ENCODE data around the gene INTU.
A peak's percentile ranks its signal among the peaks of the same experiment; 100 is the strongest.
"Not testable (repeated sequence)": the region's sequence is repeated elsewhere in the genome, so short reads cannot be mapped to it uniquely, and the experiment has no call there.

Gene INTU

DNA sequence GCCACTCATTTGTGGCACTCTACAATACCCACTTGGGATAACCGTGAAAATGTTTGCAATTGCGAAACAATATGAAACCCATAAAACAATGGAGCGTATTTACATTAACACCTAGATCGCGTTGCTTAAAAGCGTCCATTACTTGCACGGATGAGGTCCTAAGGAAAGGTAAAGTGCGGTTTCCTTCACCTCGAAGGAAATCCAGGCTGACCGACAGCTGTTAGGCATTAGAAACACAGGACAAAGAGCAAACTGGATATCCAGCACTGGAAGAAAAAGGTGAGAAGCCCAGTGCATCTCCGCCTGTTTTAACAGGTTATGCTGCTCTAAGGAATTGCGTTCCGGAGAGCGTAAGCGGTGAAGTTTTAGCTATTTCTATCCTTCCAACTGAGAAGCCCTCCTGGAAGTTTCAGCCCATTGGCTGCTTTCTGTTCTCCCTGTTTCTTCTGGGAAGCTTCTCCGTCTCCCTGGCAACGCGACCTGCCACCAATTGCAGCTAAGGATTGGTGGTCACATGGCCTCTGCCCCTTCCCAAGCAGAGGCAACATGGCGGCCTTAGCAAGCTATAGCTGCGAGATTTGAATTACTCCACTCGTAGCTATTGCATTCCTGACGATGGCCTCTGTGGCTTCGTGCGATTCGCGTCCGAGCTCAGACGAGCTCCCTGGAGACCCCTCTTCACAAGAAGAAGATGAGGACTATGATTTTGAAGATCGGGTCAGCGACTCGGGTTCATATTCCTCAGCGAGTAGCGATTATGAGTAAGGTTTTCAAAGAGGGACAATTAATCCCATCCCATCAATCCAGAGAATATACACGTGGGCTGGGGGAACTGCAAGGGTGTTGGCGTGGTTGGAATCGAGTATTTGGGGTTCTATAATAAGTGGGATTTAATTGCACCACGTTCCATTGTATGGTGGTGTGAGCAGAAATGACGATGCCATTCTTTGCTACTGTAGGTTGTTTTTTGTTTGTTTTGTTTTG, at the start of gene INTU:
Gene INTU (plus strand): TSS at position 538 of the 984 bp plus-strand sequence. CDS start 78 bp downstream, at position 616.
- FAIRE-seq: peak; percentile 74

DNA sequence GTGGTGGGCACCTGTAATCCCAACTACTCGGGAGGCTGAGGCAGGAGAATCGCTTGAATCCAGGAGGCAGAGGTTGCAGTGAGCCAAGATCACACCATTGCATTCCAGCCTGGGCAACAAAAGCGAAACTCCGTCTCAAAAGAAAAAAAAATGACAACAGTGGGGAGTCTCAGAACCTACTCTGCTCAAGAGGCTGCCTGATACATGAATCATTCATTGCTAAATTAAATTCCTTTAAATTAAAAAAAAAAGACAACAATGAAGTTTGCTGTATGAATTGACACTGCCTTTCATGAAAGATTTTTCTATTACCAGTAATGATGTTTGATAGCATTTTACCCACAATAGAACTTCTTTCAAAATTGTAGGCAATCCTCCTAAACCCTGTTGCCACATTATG, 46.3 kb upstream of the INTU start:
- FAIRE-seq: not testable (repeated sequence)

DNA sequence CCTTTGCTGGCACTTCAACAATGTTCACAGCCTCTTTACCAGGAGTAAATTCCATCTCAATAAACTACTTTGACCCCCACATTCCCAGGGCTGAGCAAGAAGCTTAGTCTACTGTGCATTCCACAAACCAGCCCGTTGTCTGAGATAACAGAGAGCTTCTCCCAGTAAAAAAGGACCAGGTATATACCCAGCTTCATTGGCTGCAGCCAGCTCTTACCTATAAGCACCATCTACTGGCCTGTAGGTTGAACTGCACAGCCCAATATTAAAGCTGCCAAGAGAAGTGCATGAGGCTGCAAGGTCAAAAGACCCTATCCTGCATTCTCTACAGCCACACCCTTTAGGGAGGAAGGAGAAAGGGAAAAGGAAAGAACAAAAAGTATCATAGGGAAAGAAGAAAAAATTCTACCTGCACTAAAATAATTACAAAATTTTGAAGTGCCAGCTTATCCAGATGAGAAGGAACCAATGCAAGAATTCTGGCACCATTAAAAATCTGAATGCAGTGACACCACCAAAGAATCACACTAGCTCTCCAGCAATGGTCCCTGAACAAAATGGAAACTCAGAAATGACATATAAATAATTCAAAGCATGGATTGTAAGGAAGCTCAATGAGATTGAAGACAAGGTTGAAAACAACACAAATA, 45.7 kb upstream of the INTU start:
- no peak for FAIRE-seq

DNA sequence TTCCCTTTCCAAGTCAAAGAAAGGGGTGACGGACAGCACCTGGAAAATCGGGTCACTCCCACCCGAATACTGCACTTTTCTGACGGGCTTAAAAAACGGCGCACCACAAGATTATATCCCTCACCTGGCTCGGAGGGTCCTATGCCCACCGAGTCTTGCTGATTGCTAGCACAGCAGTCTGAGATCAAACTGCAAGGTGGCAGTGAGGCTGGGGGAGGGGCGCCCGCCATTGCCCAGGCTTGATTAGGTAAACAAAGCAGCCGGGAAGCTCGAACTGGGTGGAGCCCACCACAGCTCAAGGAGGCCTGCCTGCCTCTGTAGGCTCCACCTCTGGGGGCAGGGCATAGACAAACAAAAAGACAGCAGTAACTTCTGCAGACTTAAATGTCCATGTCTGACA, 43.6 kb upstream of the INTU start:
- not testable (repeated sequence) for FAIRE-seq

DNA sequence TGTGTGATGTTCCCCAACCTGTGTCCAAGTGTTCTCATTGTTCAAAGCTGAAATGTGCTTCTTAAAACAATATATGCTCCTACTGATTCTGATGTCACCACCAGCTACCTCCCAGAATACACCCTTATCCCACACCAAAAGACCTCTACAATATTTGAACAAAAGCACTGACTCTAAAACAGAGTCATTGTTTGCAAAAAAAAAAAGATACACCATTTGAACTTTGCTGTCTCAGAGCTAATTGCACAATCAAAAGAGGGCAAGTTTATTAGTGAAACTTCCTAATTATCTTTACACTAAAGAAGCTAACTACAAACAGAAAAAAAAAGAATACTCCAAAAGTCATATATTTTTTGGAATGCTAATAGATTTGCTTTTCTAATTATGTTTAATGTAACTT, 34.1 kb upstream of the INTU start:
- no peak for FAIRE-seq

DNA sequence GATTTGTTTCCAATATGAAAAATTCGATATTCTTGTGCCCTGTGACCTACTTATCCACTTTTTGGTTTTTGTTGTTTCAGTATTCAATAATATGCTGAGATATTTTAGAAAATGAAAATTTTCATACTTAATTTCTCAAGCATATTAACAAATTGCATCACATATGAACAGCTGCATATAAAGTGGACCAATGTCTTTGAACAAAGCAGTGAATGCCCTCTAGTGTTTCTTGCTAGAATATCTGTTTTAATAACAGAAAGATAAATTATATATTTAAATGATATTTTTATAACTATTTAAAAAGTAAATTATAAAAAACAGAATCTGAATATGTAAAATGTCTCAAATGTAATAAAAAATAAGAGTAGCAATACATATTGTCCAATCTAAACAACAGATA, 31.7 kb upstream of the INTU start:
- FAIRE-seq: peak; percentile 58

DNA sequence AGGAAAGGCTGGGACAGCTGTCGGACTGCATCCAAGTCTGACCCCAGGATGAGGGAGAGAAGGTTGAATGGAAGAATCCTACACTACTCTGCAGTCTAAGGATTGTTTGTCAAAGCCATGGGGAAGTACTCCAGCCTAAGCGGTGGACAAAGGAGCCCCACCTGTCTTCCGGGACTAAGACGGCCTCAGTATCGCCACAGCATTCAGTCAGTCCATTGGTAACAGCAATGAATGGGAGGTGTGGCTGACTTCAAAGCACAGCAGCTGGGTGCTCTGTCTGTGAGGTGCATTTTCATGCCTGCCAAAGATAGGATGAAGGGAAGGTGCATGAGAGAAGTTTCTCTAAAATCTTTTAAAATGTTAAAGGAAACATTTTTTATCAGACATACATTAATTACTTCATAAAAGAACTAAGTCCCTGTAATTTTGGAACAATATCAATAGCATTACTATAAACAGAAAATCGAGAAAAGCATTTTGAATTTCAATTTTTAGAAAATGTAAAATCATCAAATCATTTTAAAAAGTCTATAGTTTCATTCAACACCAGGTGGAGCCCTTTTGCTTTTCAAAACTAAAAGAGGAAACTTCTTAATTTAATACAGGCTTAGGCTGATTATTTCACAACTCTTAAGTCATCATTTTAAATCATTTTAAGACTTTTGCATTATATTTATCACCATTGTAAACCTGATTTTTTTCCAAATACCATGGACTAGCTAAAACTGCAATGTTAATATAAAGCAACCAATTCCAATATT, 27.6 kb upstream of the INTU start:
- FAIRE-seq: peak; percentile 99

DNA sequence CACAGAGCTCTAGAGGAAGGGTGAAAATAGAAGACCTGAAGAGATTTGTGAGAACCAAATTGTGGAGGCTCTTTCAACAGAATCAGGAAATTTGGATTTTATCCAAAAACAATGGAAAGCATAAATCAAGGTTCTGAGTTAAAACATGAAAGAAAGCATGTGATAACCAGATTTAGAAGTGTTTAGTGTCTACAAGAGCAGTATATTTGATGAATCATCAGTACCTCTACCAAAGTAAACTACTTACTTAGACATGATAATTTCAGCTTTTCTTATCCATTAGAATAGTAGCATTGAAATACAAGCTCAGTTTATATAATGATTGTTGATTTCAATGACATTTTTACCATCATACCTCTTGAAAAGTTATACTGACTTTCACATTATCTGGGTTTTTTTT, 25.9 kb upstream of the INTU start:
- peak; percentile 51 for FAIRE-seq

DNA sequence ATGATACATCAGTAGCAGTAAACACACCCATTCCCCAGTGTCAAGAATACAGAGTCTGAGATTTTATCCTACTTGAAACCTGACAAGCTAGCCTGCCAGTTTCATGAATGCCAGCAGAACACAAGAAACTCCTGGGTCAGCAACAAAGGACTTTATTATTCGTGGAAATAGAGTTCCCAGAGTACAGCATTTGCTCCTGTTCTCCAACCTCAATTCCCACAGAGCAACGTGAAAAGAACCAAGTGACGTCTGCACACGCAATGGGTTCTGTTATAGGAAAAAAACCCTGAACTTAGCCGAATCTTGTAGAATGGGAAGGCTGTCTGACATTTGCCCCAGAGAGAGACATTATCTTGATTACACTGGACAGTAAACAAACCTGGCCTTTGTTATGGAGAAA, 23.3 kb upstream of the INTU start:
- FAIRE-seq: no peak

DNA sequence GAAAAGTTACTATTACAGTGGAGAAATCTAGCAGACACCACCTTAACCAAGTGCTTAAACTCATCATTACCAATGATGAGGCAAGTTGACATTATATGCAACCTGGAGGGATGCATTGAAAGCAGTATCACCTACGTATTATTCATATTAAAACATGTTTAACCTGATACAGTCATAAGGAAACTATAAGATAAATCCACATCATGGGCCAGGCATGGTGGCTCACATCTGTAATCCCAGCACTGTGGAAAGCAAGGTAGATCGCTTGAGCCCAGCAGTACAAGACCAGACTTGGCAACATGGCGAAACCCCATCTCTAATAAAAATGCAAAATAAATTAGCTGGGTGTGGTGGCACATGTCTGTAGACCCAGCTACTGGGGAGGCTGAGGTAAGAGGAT, 22.3 kb upstream of the INTU start:
- no peak for FAIRE-seq

DNA sequence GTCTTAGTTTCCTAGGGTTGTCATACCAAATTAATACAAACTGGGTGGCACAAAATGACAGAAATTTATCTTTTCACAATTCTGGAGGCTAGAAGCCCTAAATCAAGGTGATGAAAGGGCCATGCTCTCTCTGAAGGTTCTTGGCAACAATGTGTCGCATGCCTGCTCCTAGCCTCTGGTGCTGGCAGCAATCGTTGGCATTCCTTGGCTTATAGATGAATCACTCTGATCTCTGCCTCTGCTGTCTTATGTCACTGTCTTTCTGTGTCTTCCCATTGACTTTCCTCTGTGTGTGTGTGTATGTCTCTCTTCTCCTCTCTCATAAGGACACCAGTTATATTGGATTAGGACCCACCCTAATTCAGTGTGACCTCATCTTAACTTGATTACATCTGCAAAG, 15.9 kb upstream of the INTU start:
- FAIRE-seq: no peak

DNA sequence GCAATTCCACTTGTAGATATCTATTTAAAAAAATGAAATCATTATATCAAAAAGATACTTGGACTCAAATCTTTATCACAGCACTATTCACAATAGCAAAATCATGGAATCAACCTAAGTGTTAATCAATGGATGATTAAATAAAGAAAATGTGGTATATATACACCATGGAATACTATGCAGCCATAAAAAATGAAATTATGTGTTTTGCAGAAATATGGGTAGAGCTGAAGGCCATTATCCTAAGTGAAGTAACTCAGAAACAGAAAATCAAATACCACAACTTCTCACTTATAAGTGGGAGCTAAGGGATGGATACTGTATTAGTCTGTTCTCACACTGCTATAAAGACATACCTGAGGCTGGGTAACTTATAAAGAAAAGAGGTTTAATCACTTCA, 14.3 kb upstream of the INTU start:
- peak; percentile 58 for FAIRE-seq

DNA sequence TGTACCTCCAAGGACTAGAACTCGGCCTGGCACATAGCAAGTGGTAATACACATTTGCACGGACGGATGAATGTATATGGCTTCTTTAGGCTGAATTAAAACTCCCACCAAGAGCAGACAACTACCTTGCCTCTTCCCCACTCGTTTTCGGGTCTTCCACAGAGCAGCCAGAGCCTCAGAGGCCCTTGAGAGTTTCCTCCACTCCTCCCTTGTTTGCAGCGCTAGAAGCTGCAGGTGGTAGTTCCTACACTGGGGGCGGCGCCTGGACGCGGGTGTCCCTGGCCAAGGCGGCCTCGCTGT, 10.2 kb upstream of the INTU start:
- FAIRE-seq: no peak

DNA sequence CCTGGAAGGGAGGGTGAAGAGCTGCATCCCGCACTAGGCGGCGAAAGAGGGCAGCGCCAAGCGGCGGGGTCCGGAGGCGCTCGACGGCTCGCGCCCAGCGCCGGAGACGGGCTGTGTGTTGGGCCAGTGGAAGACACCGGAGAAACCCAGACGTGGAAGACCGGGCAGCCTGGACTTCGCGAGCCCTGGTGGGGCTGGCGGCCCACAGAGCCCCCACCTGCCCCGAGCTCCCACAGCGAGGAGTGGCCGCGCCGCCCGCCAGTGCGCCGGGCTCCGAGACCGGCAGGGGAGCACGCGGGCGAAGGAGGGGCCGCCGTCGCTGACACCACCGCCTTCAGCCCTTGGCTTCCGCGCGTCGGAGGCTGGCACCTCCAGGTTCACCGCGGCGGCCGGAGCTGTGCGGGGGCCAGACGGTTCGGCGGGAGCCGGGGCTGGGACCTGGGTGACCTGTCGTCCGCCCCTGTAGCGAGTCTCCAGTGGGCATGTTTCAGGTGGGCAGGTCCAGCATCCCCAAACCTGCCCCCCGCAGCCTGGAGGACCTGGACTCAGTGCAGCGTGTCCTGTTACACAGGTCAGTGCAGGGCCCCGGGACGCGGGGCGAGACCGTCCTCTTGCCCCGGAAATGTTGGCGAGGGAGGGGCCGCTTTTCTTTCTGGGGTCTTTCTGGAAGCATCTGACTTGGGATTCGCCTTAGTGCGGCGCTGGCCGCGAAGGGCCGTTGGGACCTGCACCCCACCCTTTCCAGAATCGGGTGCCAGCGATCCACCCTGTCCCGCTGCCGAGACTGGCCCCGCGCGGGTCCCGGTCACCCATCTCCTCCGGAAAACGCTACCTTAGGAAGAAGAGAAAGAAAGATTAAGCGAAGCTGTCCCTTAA, 9.6 kb upstream of the INTU start:
- no peak for FAIRE-seq

DNA sequence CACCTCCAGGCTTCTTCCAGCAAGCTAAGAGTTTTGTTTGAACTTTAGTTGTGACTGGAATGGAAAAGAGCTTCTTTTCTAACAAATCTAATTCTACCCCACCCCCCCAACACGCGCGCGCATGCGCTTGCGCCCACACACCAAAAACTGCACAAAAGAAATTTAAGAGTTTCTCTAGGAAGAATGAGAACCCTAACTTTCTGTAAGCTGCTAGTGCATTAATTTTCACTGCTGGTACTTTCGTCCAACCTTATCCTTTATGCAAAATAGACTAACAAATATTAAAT, 9.0 kb upstream of the INTU start:
- no peak for FAIRE-seq

DNA sequence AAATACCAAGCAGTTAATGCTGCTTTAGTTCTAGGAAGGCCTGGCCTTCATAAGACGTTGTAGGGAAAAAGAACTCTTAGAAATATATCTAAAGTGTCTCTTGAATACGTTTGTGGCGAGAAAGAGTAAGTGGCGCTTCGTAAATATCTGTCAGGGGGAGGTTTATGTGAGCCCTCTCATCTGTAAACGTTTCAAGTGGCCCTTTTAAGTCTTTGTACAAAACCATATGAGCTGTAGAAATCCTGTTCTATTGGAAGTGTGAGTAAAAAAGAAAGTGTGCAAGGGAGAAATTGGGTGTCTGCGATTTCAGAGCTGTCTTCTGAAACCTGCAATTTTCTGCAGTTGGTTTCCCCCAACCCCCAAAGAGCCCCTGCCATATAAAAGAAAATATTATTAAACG, 8.6 kb upstream of the INTU start:
- no peak for FAIRE-seq

DNA sequence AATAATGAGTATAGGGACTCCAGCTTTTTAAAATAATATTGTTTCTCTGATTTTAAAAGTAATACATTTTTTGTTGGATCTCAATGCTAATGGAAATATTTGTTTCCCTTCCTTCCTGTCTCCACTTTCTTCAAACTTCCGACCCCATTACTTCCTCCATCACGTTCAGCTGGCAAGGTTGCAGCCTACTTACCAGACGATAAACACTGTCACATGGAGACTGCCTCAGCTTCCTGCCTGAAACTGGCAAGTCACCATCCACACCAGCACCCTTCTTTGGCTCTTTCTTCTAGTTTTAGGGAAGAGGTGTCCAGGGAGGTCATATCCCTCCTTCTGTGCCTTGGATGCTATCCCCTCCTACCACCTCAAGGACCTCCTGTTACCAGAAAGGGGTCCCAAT, 3.4 kb upstream of the INTU start:
- FAIRE-seq: no peak

DNA sequence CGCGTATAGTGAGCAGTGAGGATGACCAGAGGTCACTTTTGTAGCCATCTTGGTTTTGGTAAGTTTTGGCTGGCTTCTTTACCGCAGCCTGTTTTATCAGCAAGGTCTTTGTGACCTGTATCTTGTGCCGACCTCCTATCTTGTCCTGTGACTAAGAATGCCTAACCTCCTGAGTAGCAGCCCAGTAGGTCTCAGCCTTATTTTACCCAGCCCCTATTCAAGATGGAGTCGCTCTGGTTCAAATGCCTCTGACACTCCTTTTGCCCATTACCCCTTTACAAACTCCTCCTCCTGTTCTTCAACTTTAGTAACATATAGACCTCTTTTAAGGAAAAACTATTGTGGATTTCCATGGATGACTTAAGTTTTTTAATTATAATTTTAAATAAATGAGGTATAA, 2.6 kb upstream of the INTU start:
- no peak for FAIRE-seq

DNA sequence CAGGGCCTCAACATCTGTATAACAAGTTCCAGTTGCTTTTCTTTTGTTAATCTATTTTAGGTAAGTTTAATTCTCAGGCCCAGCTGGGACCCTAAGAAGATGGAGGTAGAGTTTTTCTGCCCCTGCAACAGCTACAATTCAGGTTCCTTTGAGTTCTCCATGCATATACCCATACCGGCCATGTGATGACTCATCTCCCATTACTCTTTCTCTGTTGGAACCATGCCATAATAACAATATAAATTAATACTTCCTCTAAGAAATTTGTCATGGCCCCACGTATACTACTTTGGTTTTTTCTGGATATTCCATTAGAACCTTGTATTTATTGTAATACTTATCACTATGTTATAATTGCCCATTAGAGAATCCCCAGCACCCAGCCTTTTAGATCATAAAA, 1.3 kb upstream of the INTU start:
- FAIRE-seq: peak; percentile 68

DNA sequence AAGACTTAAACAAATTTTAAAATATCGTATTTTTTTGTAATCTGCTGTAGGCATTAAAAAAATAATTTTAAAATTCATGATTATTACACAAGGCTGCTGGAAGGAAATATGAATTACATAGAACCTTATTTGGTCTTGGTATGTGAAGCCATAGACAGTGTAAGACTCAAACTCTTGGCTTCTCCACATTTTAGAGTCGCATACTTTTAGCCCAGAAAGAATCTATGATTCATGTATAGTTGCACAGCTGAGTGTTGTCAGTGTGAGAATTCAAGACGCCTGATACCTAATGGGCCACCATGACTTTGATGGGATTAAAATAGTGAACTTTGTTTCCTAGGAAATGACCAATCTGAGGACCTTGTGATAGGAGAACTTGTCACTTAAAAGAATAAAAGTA, 1.4 kb downstream of the INTU start:
- FAIRE-seq: no peak

DNA sequence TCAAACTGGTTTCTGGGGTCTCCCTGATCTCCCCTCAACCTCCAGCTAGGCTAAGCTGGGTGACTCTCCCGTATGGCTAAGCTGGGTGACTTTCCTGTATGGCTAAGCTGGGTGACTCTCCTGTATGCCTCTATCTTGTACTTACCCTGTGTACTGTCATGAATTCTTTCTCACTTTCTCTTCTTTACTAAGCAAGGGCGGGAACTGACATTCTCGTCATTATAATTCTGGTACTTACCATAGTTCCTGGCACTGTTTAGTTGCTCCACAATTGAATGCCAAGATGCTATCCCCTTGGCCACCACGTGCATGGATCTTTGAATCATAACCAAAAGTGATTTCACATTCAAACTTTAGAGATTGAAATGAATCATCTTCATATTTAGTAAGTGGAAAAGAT, 8.8 kb downstream of the INTU start:
- no peak for FAIRE-seq

DNA sequence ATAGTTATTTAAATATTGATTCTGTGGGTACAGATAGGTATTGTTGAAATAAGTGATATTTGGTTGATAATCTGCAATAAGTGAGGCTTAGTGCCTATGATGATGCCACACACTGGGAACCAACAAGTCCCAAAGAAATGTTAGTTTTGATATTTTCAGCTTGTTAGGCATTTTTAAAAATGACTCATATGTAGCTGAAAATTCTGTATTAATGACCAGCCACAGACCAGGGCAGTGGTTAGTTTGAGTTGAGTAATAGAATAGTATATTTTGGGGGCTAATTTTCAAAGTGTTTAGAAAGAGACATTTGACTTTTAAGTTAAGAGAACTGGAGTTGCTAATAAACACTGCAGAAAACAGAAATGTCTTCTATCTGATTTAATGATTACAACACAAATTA, 9.4 kb downstream of the INTU start:
- peak; percentile 68 for FAIRE-seq

DNA sequence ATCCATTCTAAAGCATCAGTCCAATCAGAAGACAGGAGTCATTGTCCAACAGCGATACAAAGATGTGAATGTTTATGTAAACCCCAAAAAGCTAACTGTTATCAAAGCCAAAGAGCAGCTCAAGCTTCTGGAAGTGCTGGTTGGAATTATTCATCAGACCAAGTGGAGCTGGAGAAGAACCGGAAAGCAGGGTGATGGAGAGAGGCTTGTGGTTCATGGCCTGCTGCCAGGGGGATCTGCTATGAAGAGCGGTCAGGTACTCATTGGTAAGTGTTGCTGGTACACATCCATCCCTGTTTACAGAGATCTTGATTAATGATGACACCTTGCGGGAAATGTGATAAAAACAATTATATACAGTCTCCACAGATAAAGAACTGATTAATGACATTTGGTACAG, 11.0 kb downstream of the INTU start:
- FAIRE-seq: no peak
